ENCODE data around the gene ZBTB32. TPM values are rescaled to one million over a fixed set of nuclear protein-coding genes. Genes with fewer than 3 reads are reported as not detected.

Gene ZBTB32
- total RNA-seq, 1 experiment from 2014 or later, result 0.13 TPM

DNA sequence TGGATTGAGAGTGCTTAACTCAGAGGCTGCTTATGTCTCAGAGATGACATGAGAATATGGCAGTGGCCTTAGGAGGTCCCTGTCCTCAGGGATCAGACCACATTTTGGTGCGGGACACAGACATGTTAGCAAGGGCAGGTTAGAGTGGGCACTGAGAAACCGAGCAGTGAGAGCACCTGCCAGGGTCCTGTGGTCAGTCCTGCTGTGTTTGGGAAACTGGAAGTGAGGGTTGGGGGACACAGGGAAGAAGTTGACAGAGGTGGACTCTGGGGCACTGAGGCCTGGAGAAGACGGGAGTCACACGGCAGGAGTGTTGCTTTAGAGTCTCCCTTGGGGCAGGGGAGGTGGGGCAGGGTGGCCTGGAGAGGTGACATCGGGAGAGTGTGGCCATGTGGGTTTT, 30.5 kb downstream of the ZBTB32 start:
- Histone ChIP-seq H3K4me2 (ENCODE audit: insufficient read depth, insufficient read length, low read length) (no peak overlapping the region), H3K23me2 (ENCODE audit: insufficient read length, low read depth, low read length, poor library complexity, severe bottlenecking) (peaks cover 2% of the 10 kb centered on the region), H3K18ac (ENCODE audit: insufficient read length, low read depth, low read length) (no peak overlapping the region), H3K9ac (ENCODE audit: extremely low read depth, insufficient read length, low read length) (no peak overlapping the region), H4K5ac (ENCODE audit: insufficient read length, low read depth, low read length) (no peak overlapping the region), H3K56ac (ENCODE audit: insufficient read length, low read depth, low read length) (no peak overlapping the region), H2BK120ac (ENCODE audit: low read depth, low read length, poor library complexity, severe bottlenecking) (no peak overlapping the region), H3K27me3 (ENCODE audit: insufficient read depth, low read length) (no peaks in the 10 kb centered on the region), H2BK20ac (ENCODE audit: low read depth, low read length, poor library complexity, severe bottlenecking) (no peak overlapping the region), H3K9me3 (ENCODE audit: control insufficient read depth, low read depth, low read length) (no peaks in the 10 kb centered on the region), H3K14ac (ENCODE audit: insufficient read depth, low read length) (no peak overlapping the region), H3T11ph (ENCODE audit: low read length) (no peak overlapping the region), H2AK5ac (ENCODE audit: insufficient read length, low read length) (no peak overlapping the region), H2BK15ac (ENCODE audit: low read depth, low read length) (no peak overlapping the region), H4K8ac (replicated peaks; ENCODE audit: insufficient read length, low read depth, low read length) (no peak overlapping the region), H3K23ac (ENCODE audit: insufficient read length, low read depth, low read length) (no peak overlapping the region), H2BK5ac (ENCODE audit: insufficient read length, low read length) (no peak overlapping the region), H3K79me1 (ENCODE audit: insufficient read depth, low read depth, low read length, poor library complexity, severe bottlenecking) (no peaks in the 10 kb centered on the region), H3K4ac (ENCODE audit: low read depth, low read length) (no peak overlapping the region), H4K20me1 (ENCODE audit: control insufficient read depth, insufficient read depth, insufficient read length) (no peaks in the 10 kb centered on the region), H2AFZ (ENCODE audit: low read length) (no peak overlapping the region), H3K4me1 (ENCODE audit: insufficient read depth, low read length) (no peaks in the 10 kb centered on the region), H4K91ac (ENCODE audit: insufficient read length, low read depth, low read length) (no peak overlapping the region), H3K27ac (ENCODE audit: insufficient read length, low read depth, low read length) (no peak overlapping the region), H3K79me2 (ENCODE audit: insufficient read depth, low read length) (no peaks in the 10 kb centered on the region), H2BK12ac (ENCODE audit: insufficient read length, low read depth, low read length) (no peak overlapping the region)
- Mint-ChIP-seq H3K4me3 (no peak overlapping the region), H3K27me3 (ENCODE audit: low read depth) (no peaks in the 10 kb centered on the region), H3K36me3 (ENCODE audit: insufficient read depth in 1 of 3, low read depth in 3 of 3) (peaks cover 48 to 72% (median 67%) of the 10 kb centered on the region in 3 experiments), H3K9me3 (no peaks in the 10 kb centered on the region), H3K27ac (peak overlapping the region in 1 of 3 experiments; percentile 32; a peak in 1 of 7 replicates), H3K4me1 (peaks cover 4 to 6% of the 10 kb centered on the region in 2 experiments; a peak in 2 of 4 replicates)
- TF ChIP-seq, protein P1, sequence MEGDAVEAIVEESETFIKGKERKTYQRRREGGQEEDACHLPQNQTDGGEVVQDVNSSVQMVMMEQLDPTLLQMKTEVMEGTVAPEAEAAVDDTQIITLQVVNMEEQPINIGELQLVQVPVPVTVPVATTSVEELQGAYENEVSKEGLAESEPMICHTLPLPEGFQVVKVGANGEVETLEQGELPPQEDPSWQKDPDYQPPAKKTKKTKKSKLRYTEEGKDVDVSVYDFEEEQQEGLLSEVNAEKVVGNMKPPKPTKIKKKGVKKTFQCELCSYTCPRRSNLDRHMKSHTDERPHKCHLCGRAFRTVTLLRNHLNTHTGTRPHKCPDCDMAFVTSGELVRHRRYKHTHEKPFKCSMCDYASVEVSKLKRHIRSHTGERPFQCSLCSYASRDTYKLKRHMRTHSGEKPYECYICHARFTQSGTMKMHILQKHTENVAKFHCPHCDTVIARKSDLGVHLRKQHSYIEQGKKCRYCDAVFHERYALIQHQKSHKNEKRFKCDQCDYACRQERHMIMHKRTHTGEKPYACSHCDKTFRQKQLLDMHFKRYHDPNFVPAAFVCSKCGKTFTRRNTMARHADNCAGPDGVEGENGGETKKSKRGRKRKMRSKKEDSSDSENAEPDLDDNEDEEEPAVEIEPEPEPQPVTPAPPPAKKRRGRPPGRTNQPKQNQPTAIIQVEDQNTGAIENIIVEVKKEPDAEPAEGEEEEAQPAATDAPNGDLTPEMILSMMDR (conservative IDR thresholded peaks at IDR 0.05), result no peak
- no peak for DNase-seq
- WGBS (ENCODE audit: extremely low coverage, insufficient read length, low lambda C conversion rate), result no CpG with 5 or more reads among the region's 5 CpGs

Measured in H9 (cell line).